GM10847 (cell line): ENCODE measurements around the gene SSR1.

Source experiments
- POLR2A ChIP-seq: IDR thresholded peaks from 2 replicates; pipeline ENCODE4 v1.6.1; 2011; ENCODE audit not compliant: insufficient read length; ENCODE audit errors: extremely low read depth

Gene SSR1

GRCh38 chr6:7316658-7317533 is 3.9 kb upstream of the SSR1 start:
- no peak for TF ChIP-seq POLR2A

DNA sequence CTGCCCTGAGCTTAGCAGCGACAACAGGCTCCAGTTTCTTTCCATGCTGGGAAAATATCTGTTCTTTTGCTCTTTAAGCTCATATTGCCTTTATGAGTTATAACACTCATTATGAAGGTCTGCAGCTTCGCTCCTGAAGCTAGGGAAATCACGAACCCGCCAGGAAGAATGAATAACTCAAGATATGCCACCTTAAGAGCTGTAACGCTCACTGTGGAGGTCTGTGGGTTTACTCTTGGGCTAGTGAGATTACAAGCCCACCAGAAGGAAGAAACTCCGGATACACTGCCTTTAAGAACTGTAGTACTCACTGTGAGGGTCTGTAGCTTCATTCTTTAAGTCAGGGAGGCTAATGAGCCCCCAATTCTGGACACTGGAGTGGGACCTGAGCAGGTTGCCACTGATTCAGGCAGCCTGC is 3.0 kb upstream of the SSR1 start:
- TF ChIP-seq POLR2A = no peak

DNA sequence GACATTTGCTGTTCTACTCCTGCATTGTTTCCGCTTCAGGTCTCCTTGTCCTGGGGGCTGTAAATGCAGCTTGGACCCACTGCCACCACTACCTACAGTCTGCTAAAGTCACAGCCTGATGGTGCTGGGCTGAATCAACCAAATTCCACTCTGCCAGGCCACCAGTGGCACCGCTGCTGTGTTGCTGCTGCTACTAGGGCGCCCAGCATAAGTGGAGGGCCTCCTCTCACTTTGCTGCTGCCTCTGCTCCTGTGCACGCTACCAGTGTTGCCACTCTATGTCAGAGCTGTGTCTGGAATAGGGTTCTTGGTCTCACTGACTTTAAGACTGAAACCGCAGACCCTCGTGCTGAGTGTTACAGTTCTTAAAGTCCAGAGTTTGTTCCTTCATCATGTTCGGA is 1.4 kb upstream of the SSR1 start:
- TF ChIP-seq POLR2A = no peak

DNA sequence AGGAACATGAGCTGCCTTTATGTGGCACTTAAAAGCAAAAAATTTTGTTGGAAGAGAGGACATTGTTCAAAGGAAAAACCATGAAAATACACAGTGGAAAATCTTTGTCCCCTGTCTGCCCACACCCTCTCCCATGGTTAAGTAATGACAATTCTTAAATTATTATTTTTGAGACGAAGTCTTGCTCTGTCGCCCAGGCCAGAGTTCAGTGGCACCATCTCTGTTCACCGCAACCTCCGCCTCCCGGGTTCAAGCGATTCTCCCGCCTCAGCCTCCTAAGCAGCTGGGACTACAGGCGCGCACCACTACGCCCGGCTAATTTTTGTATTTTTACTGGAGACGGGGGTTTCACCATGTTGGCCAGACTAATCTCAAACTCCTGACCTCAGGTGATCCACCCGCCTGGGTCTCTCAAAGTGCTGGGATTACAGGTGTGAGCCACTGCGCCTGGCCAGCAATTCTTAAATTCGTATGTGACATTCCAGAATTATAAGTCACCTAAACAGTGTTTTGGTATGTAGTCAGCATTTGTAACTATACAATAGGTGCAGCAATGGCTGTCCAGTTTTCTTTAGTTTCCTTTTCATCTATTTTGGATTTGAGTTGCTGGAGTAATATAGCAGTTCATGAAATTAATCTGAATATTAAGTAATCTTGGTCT is 636 bp upstream of the SSR1 start:
- TF ChIP-seq POLR2A = no peak

GRCh38 chr6:7311917-7312615 is 933 bp downstream of the SSR1 start:
- TF ChIP-seq POLR2A = no peak

DNA sequence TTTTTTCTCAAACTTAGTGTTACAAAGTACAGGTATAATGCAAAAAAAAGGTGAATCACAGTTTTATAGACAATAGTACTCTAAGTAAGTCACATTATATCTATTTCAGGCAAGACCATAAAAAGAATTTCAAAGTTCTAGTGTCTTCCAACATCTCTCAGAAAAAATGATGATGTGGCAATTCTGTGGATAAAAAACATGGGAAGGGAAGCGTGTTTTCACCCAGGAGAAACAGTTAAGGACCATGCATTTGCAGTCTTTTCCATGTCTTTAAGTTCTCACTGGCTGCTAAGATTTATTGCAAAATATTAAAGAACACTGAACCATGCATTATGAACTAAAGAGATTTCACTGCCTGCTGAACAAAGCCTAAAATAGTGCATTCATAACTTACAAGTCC is 1.8 kb downstream of the SSR1 start:
- TF ChIP-seq POLR2A = no peak

- TF ChIP-seq POLR2A = no peak
Measured at GRCh38 chr6:7309050-7309449, 3.9 kb downstream of the SSR1 start.

- no peak for TF ChIP-seq POLR2A
Measured at GRCh38 chr6:7307533-7307932, 5.5 kb downstream of the SSR1 start.

DNA sequence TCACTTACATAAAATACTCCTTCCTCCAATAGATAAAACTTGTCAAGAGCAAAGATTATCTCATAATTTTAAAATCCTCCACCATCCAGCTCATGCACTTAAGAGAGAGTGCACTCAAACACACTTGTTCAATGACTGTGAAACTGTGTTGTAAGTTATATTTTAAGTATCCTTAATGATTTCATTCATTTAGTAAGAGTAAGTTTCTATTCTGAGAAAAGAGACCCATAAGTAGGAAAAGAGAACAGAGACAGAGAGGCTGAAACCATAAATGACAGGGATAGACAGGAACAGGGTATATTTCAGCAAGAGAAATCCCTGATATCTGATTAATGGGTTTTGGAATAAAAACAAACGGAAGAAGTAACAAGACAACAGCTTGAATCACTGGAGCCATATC is 8.2 kb downstream of the SSR1 start:
- no peak for TF ChIP-seq POLR2A

- TF ChIP-seq POLR2A = no peak
Measured at GRCh38 chr6:7301702-7302101, 11.3 kb downstream of the SSR1 start.

GRCh38 chr6:7300926-7301325 is 12.1 kb downstream of the SSR1 start:
- no peak for TF ChIP-seq POLR2A

GRCh38 chr6:7298113-7298512 is 14.9 kb downstream of the SSR1 start:
- no peak for TF ChIP-seq POLR2A

- no peak for TF ChIP-seq POLR2A
Measured at GRCh38 chr6:7296602-7297001, 16.4 kb downstream of the SSR1 start.

DNA sequence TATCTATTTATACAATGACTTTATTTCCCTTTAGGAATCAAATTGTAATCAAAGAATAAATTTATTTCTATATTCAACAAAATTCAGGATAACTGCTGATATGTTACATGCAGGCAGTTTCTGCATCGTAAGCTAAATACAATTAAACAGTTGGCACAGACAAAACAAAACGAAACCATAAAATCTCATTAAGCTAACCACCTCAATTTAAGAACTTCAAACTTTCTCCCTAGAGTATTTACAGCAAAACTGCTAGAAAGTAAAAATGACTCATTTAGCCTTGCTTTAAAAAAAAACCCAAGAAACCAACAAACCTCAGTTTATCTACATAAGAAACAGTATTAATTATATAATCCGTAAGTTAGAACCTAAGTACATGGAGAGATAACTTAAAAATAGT is 17.1 kb downstream of the SSR1 start:
- no peak for TF ChIP-seq POLR2A

DNA sequence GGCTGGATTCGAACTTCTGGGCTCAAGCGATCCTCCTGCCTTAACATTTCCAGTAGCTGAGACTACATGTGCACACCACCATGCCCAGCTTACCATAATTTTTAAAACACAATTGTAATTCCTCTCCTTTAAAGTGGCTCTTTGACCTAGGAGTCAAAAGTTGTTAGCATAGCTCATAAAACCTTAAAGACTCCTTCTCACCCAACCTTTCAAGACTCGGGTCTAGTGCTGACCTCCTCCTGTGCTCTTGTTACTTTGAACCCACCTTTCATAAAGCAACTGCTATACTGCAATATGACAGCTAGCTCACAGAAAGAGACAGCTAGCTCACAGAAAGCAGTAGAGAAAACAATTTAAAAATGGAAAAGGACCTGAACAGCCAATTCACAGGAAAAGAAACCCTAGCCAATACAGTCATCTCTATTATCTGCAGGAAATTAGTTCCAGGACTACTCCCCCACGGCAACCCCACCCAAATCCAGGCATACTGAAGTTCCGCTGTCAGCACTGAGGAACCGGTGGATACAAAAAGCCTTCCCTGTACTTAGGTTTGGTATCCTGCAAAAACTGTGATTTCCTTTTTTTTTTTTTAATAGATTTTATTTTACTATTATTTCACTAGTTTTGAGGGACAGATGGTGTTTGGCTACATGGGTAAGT is 20.3 kb downstream of the SSR1 start:
- TF ChIP-seq POLR2A = no peak

DNA sequence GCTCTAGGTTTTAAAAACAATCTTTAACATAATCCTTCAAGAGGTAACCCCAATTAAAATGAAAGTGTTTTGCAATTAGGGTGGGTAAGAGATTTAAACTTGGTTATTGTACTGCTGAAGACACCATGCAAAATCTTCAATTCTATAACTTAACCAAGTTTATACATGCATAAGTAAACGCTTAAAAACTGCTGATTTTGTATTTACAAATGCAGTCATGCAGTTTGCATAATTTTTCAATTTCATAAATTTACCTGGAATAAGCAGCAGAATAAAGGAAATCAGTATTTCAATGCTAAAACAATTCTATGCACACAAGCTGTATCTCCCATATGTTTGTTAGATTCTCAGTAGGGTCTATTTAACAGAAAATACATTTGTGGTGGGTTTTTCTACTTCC is 22.9 kb downstream of the SSR1 start:
- no peak for TF ChIP-seq POLR2A

GRCh38 chr6:7285416-7285815 is 27.6 kb downstream of the SSR1 start:
- no peak for TF ChIP-seq POLR2A
